C4-2B (cell line): ENCODE results near the gene BICRA.

Source experiments
- CTCF ChIP-seq: fragments of 450-650 bp; conservative IDR thresholded peaks from 2 replicates; pipeline ENCODE4 v1.5.1; 2017; ENCODE audit warnings: mild to moderate bottlenecking
- ZFX ChIP-seq: fragments of 450-650 bp; IDR thresholded peaks from 2 replicates; pipeline ENCODE4 v1.6.1; 2017

GRCh38 chr19:47741544-47742140, 132.7 kb downstream of the BICRA start:
- TF ChIP-seq CTCF: no peak
- no peak for TF ChIP-seq ZFX
